Measurements from ENCODE around the gene TXNDC11. TPM values are rescaled to one million over a fixed set of nuclear protein-coding genes. Genes with fewer than 3 reads are reported as not detected.
A peak's percentile ranks its signal among the peaks of the same experiment; 100 is the strongest.

Gene TXNDC11
- total and polyA plus RNA-seq, 4 donors: 18.1 to 34.3 (median 31.2) TPM

DNA sequence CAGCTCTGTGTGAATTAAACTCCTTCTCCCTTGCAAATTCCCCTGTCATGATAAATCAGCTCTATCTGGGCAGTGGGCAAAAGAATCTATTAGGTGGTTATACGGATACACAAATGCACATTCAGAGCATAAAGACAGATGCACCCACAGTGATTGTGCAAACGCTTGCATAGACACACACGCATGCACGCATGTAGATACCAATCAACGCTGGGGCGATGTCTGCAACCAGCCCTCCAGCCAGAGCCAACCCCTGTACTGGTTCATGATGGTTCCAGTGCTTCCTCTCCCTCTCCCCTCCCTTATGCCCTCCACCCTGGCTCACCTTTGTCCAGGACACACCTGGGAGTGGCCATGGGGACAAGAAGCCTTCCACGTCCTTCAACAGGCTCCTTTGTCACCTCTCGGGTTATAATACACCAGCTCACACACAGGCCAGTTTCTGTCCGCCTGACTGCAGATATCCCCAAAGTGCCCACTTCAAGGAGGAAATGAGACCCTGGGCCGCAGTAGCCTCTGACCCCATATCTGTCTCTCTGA is 107.5 kb downstream of the TXNDC11 start:
- no peaks in the 10 kb centered on the region for H3K9me3 ChIP-seq (ENCODE audit: control insufficient read depth, insufficient read depth, low read length)
- H3K36me3 ChIP-seq (ENCODE audit: control insufficient read depth, insufficient read depth, low read length): no peaks in the 10 kb centered on the region
- 80% methylated on average over 9 of the region's 10 CpGs for WGBS (ENCODE audit: insufficient coverage)
- no peak overlapping the region for H3K27ac ChIP-seq (ENCODE audit: low read depth, low read length)
- no peak overlapping the region for H3K4me3 ChIP-seq (ENCODE audit: low read depth, low read length)
- DNase-seq (ENCODE audit: low read depth in 4 of 6, low spot score in 6 of 6): no peak
- no peaks in the 10 kb centered on the region for H3K27me3 ChIP-seq (ENCODE audit: control insufficient read depth, insufficient read depth, low read length)
- H3K4me1 ChIP-seq (ENCODE audit: control insufficient read depth, insufficient read depth, low read length): peaks cover 32% of the 10 kb centered on the region

DNA sequence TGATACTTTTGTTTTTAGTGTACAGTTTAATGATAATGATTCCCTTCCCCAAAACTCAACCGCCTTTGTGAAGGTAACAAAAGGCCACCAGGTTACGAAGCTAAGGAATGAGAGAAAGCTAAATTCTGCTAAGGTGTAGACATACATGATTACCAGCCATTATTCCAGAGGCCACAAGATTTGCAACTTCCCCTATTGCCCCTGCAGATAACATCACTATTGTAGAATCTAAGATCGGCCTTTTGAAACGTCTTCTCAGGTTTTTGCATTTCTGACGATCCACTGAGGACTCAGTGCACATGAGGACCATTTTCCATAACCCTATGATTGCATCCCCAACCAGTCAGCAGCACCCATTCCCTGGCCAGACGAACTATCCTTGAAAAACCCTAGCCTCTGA is 108.3 kb downstream of the TXNDC11 start:
- DNase-seq (ENCODE audit: low read depth in 4 of 6, low spot score in 6 of 6): no peak
- H3K27me3 ChIP-seq (ENCODE audit: control insufficient read depth, insufficient read depth, low read length): no peaks in the 10 kb centered on the region
- WGBS (ENCODE audit: insufficient coverage): 93% methylated on average over 4 of the region's 6 CpGs
- no peaks in the 10 kb centered on the region for H3K9me3 ChIP-seq (ENCODE audit: control insufficient read depth, insufficient read depth, low read length)
- H3K27ac ChIP-seq (ENCODE audit: low read depth, low read length): no peak overlapping the region
- H3K36me3 ChIP-seq (ENCODE audit: control insufficient read depth, insufficient read depth, low read length): no peaks in the 10 kb centered on the region
- no peak overlapping the region for H3K4me3 ChIP-seq (ENCODE audit: low read depth, low read length)
- peaks cover 37% of the 10 kb centered on the region for H3K4me1 ChIP-seq (ENCODE audit: control insufficient read depth, insufficient read depth, low read length)

DNA sequence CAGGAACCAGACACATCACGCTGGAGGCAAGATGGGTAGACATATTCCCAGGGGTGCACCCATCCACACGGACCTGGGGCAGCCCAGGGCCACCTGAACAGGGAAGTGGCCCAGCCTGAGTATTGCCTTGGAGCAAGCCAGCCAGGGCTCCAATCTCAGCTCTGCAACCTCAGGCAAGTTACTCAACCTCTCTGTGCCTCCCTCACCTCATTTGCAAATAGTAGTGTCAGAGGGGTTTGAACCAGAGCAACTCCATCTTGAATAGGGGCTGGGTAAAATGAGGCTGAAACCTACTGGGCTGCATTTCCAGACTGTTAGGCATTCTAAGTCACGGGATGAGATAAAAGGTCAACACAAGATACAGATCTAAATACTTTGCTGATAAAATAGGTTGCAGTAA is 109.5 kb downstream of the TXNDC11 start:
- peaks cover 39% of the 10 kb centered on the region for H3K4me1 ChIP-seq (ENCODE audit: control insufficient read depth, insufficient read depth, low read length)
- H3K27me3 ChIP-seq (ENCODE audit: control insufficient read depth, insufficient read depth, low read length): no peaks in the 10 kb centered on the region
- DNase-seq (ENCODE audit: low read depth in 4 of 6, low spot score in 6 of 6): no peak
- no peaks in the 10 kb centered on the region for H3K36me3 ChIP-seq (ENCODE audit: control insufficient read depth, insufficient read depth, low read length)
- no peak overlapping the region for H3K4me3 ChIP-seq (ENCODE audit: low read depth, low read length)
- peak overlapping the region; percentile 95 for H3K27ac ChIP-seq (ENCODE audit: low read depth, low read length)
- H3K9me3 ChIP-seq (ENCODE audit: control insufficient read depth, insufficient read depth, low read length): no peaks in the 10 kb centered on the region
- 97% methylated on average over 3 of the region's 3 CpGs for WGBS (ENCODE audit: insufficient coverage)

DNA sequence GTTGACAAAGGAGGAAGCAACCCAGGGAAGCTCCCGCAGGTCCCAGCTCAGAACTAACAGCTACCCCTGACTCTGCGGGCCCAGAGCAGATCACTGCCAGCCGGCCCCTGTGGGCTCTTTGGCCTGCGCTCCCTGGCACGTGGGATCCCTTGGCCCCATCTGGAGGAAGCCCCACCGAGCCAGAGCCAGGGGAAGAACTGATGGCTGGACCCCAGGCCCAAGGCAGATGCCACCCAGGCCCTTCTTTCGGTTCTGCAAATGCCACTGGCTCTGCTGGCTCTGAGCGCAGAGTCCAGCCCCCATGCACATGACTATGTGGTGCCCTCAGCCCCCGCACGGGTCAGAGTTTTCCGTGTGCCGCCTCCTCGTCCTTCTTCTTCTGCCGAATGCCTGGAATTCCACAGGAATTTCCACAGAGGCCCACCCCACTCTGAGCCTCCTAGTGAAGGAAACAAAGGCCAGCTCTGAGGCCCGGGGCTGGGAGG is 110.2 kb downstream of the TXNDC11 start:
- no peaks in the 10 kb centered on the region for H3K9me3 ChIP-seq (ENCODE audit: control insufficient read depth, insufficient read depth, low read length)
- no peaks in the 10 kb centered on the region for H3K36me3 ChIP-seq (ENCODE audit: control insufficient read depth, insufficient read depth, low read length)
- peak in 1 of 6 donors; percentile 78 for DNase-seq (ENCODE audit: low read depth in 4 of 6, low spot score in 6 of 6)
- H3K4me3 ChIP-seq (ENCODE audit: low read depth, low read length): no peak overlapping the region
- peak overlapping the region; percentile 95 for H3K27ac ChIP-seq (ENCODE audit: low read depth, low read length)
- H3K4me1 ChIP-seq (ENCODE audit: control insufficient read depth, insufficient read depth, low read length): peaks cover 41% of the 10 kb centered on the region
- WGBS (ENCODE audit: insufficient coverage): 37% methylated on average over 15 of the region's 15 CpGs
- H3K27me3 ChIP-seq (ENCODE audit: control insufficient read depth, insufficient read depth, low read length): no peaks in the 10 kb centered on the region

DNA sequence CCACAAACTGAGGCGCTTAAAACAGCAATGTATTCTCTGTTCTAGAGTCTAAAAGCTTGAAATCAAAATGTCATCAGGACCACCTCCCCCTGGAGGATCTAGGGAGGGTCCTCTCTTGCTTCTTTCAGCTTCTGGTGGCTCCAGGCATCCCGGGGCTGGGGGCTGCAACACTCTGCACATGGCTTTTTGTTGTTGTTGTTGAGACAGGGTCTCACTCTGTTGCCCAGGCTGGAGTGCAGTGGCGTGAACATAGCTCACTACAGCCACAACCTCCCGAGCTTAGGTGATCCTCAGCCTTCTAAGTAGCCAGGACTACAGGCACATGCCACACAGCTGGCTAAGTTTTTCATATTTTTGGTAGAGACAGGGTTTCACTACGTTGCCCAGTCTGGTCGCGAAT is 111.4 kb downstream of the TXNDC11 start:
- DNase-seq (ENCODE audit: low read depth in 4 of 6, low spot score in 6 of 6): no peak
- 100% methylated on average over 4 of the region's 7 CpGs for WGBS (ENCODE audit: insufficient coverage)
- no peaks in the 10 kb centered on the region for H3K9me3 ChIP-seq (ENCODE audit: control insufficient read depth, insufficient read depth, low read length)
- H3K27me3 ChIP-seq (ENCODE audit: control insufficient read depth, insufficient read depth, low read length): no peaks in the 10 kb centered on the region
- H3K4me3 ChIP-seq (ENCODE audit: low read depth, low read length): no peak overlapping the region
- H3K27ac ChIP-seq (ENCODE audit: low read depth, low read length): peak overlapping the region; percentile 57
- H3K36me3 ChIP-seq (ENCODE audit: control insufficient read depth, insufficient read depth, low read length): no peaks in the 10 kb centered on the region
- peaks cover 44% of the 10 kb centered on the region for H3K4me1 ChIP-seq (ENCODE audit: control insufficient read depth, insufficient read depth, low read length)

DNA sequence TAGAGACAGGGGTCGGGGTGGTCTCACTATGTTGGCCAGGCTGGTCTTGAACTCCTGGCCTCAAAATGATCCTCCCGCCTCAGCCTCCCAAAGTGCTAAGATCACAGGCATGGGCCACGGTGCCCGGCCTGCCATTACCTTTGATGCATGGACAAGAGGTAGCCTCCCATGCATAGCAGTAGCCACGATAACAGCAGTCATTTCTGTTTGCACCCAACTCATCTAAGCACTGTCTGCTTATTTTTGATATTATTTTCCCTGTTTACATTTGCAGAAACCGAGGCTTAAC is 111.9 kb downstream of the TXNDC11 start:
- Histone ChIP-seq H3K9me3 (ENCODE audit: control insufficient read depth, insufficient read depth, low read length) (no peaks in the 10 kb centered on the region), H3K27me3 (ENCODE audit: control insufficient read depth, insufficient read depth, low read length) (no peaks in the 10 kb centered on the region), H3K4me1 (ENCODE audit: control insufficient read depth, insufficient read depth, low read length) (peaks cover 44% of the 10 kb centered on the region), H3K36me3 (ENCODE audit: control insufficient read depth, insufficient read depth, low read length) (no peaks in the 10 kb centered on the region), H3K27ac (ENCODE audit: low read depth, low read length) (peak overlapping the region; percentile 57), H3K4me3 (ENCODE audit: low read depth, low read length) (no peak overlapping the region)
- DNase-seq (ENCODE audit: low read depth in 4 of 6, low spot score in 6 of 6): no peak
- 91% methylated on average over 6 of the region's 6 CpGs for WGBS (ENCODE audit: insufficient coverage)

DNA sequence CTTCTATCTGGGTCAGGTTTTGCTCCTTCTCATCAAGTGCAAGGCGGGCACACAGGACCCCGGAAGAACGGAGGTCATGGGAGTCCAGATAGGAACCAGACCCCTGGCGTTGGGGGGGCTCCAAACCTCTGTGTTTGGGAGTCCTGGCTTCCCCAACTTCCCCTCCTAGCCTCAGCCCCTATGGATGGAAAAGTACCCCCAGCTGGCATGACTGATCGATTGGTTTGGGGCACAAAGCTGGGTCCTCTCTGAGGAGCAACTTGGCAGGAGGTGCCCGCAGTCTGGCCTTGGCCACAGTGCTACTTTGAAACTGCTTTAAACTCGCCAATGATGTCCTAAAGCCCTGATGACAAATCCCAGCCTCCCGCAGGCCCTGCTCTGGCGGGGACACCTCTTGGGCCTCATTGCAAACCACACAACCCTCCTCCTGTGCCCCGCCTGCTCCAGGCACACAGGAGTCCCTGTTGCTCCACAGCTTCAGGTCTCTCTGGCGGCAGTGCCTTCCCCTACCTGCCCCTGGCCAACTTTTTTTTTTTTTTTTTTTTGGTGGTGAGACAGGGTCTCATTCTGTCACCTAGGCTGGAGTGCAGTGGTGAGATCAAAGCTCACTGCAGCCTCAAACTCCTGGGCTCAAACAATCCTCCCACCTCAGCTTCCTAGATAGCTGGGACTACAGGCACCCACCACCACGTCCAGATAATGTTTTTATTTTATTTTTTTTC is 112.5 kb downstream of the TXNDC11 start:
- H3K4me3 ChIP-seq (ENCODE audit: low read depth, low read length): no peak overlapping the region
- H3K9me3 ChIP-seq (ENCODE audit: control insufficient read depth, insufficient read depth, low read length): no peaks in the 10 kb centered on the region
- H3K4me1 ChIP-seq (ENCODE audit: control insufficient read depth, insufficient read depth, low read length): peaks cover 44% of the 10 kb centered on the region
- no peak overlapping the region for H3K27ac ChIP-seq (ENCODE audit: low read depth, low read length)
- no peak for DNase-seq (ENCODE audit: low read depth in 4 of 6, low spot score in 6 of 6)
- no peaks in the 10 kb centered on the region for H3K36me3 ChIP-seq (ENCODE audit: control insufficient read depth, insufficient read depth, low read length)
- no peaks in the 10 kb centered on the region for H3K27me3 ChIP-seq (ENCODE audit: control insufficient read depth, insufficient read depth, low read length)
- 64% methylated on average over 9 of the region's 12 CpGs for WGBS (ENCODE audit: insufficient coverage)

Small RNAs within 50 kb of the gene (small RNA-seq; reads per million reads assigned to genes)
- not detected for gene RF00017 (ENCODE audit: low replicate concordance)

Other genes starting within 250 kb of the TXNDC11 start
- 10 to 100 TPM; 40.7 to 49.6 TPM for gene LITAF, start 155.9 kb downstream of the TXNDC11 start, total RNA-seq
- 10 to 100 TPM; 69.0 to 86.3 TPM for gene LITAF, start 155.9 kb downstream of the TXNDC11 start, polyA plus RNA-seq (ENCODE audit: insufficient read length in 2 of 2)
- gene SNN, start 74.4 kb downstream of the TXNDC11 start, total RNA-seq: 10 to 100 TPM; 58.1 to 67.6 TPM
- 100 to 1,000 TPM; 213 to 223 TPM for gene SNN, start 74.4 kb downstream of the TXNDC11 start, polyA plus RNA-seq (ENCODE audit: insufficient read length in 2 of 2)
- 10 to 100 TPM; 65.3 to 66.0 TPM for gene ZC3H7A, start 54.4 kb upstream of the TXNDC11 start, total RNA-seq
- 10 to 100 TPM; 67.4 to 73.9 TPM for gene ZC3H7A, start 54.4 kb upstream of the TXNDC11 start, polyA plus RNA-seq (ENCODE audit: insufficient read length in 2 of 2)
- 100 to 1,000 TPM in 1 of 2 donors, 10 to 100 TPM in 1; 67.2 to 133 TPM for gene RSL1D1, start 108.7 kb upstream of the TXNDC11 start, total RNA-seq
- 100 to 1,000 TPM; 102 to 115 TPM for gene RSL1D1, start 108.7 kb upstream of the TXNDC11 start, polyA plus RNA-seq (ENCODE audit: insufficient read length in 2 of 2)
- gene GSPT1, start 173.1 kb upstream of the TXNDC11 start, total RNA-seq: 10 to 100 TPM; 60.4 to 73.2 TPM
- gene GSPT1, start 173.1 kb upstream of the TXNDC11 start, polyA plus RNA-seq (ENCODE audit: insufficient read length in 2 of 2): 10 to 100 TPM; 87.5 to 98.3 TPM
- 1 to 10 TPM; 4.6 to 5.0 TPM for gene NPIPB2, start 199.2 kb upstream of the TXNDC11 start, total RNA-seq
- gene NPIPB2, start 199.2 kb upstream of the TXNDC11 start, polyA plus RNA-seq (ENCODE audit: insufficient read length in 2 of 2): 1 to 10 TPM; 3.5 to 5.6 TPM
- under 1 TPM; 0.20 to 0.22 TPM for gene TNFRSF17, start 222.4 kb upstream of the TXNDC11 start, total RNA-seq
- gene TNFRSF17, start 222.4 kb upstream of the TXNDC11 start, polyA plus RNA-seq (ENCODE audit: insufficient read length in 2 of 2): under 1 TPM in 1 of 2 donors, not detected in 1; 0.29 TPM
- 10 to 100 TPM; 16.2 to 21.9 TPM for gene SNX29, start 233.9 kb upstream of the TXNDC11 start, total RNA-seq
- 10 to 100 TPM; 17.1 to 17.7 TPM for gene SNX29, start 233.9 kb upstream of the TXNDC11 start, polyA plus RNA-seq (ENCODE audit: insufficient read length in 2 of 2)

All from spinal cord (tissue), 10 donors.